Effector memory CD8-positive, alpha-beta T cell (primary cell): ENCODE results near the gene SAMHD1.
"Not testable (repeated sequence)": the region's sequence is repeated elsewhere in the genome, so short reads cannot be mapped to it uniquely, and the experiment has no call there.

Source experiments
- ATAC-seq: fragments of 150-1000 bp; cut with Tn5 transposase; replicated peaks from 2 replicates; pipeline ENCODE4 v1.10.0; 2021; ENCODE audit warnings: mild to moderate bottlenecking, moderate library complexity
- DNase-seq, 3 experiments: peaks; one replicate each; pipeline ENCODE4 v3.0.0; 2021
- H3K27ac Mint-ChIP-seq, 2 donors: one replicate each; pipeline ENCODE4 v1.8.0; 2022; ENCODE audit warnings: mild to moderate bottlenecking in 2 of 2, mixed read lengths in 2 of 2, moderate library complexity in 2 of 2
- H3K27me3 Mint-ChIP-seq, 2 donors: one replicate each; pipeline ENCODE4 v1.8.0; 2022; ENCODE audit warnings: mixed read lengths in 2 of 2
- H3K36me3 Mint-ChIP-seq: one replicate; pipeline ENCODE4 v1.8.0; 2022; ENCODE audit warnings: mild to moderate bottlenecking, moderate library complexity, mixed read lengths; ENCODE audit not compliant: insufficient read depth
- H3K4me1 Mint-ChIP-seq, 2 donors: one replicate each; pipeline ENCODE4 v1.8.0; 2022; ENCODE audit warnings: low read depth in 2 of 2, mixed read lengths in 2 of 2
- H3K4me3 Mint-ChIP-seq, 2 donors: one replicate each; pipeline ENCODE4 v1.8.0; 2022; ENCODE audit warnings: mild to moderate bottlenecking in 2 of 2, mixed read lengths in 2 of 2, moderate library complexity in 2 of 2
- H3K9me3 Mint-ChIP-seq, 2 donors: one replicate each; pipeline ENCODE4 v1.8.0; 2022; ENCODE audit warnings: mixed read lengths in 2 of 2

SAMHD1 gene

DNA sequence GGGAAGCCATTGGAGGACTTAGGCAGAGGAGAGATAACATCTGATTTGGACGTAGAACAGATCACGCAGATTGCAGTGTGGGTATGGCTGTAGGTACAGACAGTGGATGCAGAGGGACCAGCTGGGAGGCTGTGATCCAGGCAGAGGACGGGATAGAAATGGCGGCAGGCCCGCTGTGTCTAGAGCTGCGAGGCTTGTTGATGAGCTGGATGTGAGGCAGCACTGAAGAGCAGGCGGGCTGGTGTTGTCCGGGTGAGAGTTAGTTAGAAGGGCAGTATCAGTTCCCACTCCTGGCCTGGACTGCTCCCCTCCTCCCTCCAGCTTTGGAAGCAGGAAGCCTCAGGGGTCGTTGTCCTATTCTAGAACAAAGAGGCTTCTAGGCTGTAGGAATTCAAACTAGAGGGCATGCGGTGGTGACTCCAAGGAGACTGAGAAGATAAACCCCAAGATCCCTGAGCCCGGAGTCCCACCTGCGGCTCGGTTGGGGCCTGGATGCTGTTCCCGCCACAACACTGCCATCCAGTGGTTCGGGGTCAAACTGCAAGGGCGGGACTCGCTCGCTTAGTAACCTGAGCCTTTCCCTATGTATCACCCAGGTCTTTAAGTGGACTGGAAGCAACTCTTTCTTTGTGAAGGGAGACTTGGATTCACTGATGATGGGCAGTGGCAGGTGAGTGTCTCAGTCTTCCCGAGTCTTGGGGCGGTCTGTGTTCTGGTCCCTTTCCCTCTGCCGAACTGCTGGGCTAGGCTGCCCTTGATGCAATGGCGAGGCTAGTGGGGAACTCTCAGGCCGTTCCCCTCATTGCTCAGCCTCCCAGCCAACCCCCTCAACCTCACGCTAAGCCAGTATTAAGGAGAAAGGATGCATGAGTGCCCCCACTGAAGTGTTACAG, 64.4 kb downstream of the SAMHD1 start:
- Mint-ChIP-seq H3K9me3 (no peaks in the 10 kb centered on the region), H3K4me3 (peak overlapping the region; percentile 9 to 26)
- ATAC-seq: peak; percentile 91

GRCh38 chr20:36885356-36885755, 66.2 kb downstream of the SAMHD1 start:
- ATAC-seq: no peak
- no peaks in the 10 kb centered on the region for H3K9me3 Mint-ChIP-seq
- no peaks in the 10 kb centered on the region for H3K27me3 Mint-ChIP-seq
- peaks cover 5% of the 10 kb centered on the region for H3K36me3 Mint-ChIP-seq
- DNase-seq: no peak
- no peak overlapping the region for H3K27ac Mint-ChIP-seq
- H3K4me1 Mint-ChIP-seq: peaks cover 14 to 15% of the 10 kb centered on the region in 2 donors
- H3K4me3 Mint-ChIP-seq: no peak overlapping the region

More for the DNA sequence above, 64.4 kb downstream of the SAMHD1 start:
- DNase-seq: peak; percentile 68 to 80 (median 70)
- Mint-ChIP-seq H3K27me3 (no peaks in the 10 kb centered on the region), H3K4me1 (peaks cover 15 to 16% of the 10 kb centered on the region in 2 donors), H3K36me3 (peaks cover 23% of the 10 kb centered on the region), H3K27ac (peak overlapping the region; percentile 15 to 91)

DNA sequence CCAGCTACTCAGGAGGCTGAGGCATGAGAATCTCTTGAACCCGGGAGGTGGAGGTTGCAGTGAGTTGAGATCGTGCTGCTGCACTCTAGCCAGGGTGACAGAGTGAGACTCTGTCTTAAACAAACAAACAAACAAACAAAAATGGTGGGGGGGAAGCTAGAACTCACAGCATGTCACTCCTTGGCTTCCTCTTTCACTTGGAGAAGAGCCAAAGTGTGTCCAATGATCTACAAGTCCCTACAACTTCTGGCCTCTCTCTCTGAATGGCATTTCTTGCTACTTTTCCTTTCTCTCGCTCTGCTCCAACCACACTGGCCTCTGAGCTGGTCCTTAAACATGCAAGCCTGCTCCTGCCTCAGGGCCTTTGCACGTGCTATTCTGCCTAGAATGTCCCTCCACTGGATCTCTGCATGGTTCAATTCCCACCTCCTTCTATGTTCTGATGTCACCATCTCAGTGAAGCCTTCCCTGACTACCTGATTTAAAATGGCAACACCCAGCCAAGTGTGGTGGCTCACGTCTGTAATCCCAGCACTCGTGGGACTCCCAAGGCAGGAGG, 67.5 kb downstream of the SAMHD1 start:
- H3K4me3 Mint-ChIP-seq: no peak overlapping the region
- no peak overlapping the region for H3K27ac Mint-ChIP-seq
- peaks cover 14 to 15% of the 10 kb centered on the region in 2 donors for H3K4me1 Mint-ChIP-seq
- H3K27me3 Mint-ChIP-seq: no peaks in the 10 kb centered on the region
- DNase-seq (no peak), ATAC-seq (no peak)
- H3K9me3 Mint-ChIP-seq: no peaks in the 10 kb centered on the region
- H3K36me3 Mint-ChIP-seq: peaks cover 4% of the 10 kb centered on the region

DNA sequence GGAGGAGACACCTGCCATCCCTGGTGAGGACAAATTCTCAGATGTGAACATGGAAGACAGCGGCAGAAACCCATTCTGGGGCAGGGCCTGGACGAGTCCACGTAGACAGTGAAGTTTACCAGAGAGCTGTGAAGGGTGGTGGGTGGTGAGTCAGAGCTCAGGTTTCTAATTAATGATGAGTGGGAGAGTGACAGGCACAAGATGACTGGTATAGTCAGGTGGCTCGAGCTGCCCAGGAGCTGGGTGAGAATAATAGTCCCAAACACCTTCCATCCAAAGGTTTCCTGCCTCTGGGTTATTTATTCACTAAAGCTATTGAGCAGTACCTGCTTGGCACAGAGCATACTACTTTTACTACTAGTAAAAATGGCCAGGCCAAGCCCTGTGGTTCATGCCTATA, 69.6 kb downstream of the SAMHD1 start:
- ATAC-seq: no peak
- Mint-ChIP-seq H3K27me3 (no peaks in the 10 kb centered on the region), H3K36me3 (no peaks in the 10 kb centered on the region), H3K4me1 (peaks cover 4% of the 10 kb centered on the region in 2 donors), H3K27ac (peak overlapping the region in 1 of 2 donors; percentile 73), H3K9me3 (no peaks in the 10 kb centered on the region), H3K4me3 (no peak overlapping the region)
- no peak for DNase-seq

DNA sequence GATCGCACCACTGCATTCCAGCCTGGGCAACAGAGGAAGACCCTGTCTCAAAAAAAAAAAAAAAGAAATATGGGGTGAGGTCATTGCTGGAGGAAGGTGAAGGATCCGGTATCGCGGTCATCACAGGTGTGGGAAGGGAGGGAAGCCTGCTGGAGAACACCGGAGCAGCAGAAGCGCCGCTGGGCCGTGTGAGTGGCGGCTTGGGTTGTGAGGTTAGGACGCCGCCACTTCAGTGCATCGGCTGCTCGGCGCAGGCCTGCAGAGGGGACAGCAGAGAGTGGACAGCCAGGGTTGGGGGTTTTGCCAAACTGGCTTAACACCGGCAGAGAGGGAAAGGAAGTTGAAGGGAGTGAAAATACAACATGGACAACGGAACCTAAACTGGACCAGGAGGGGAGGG, 70.2 kb downstream of the SAMHD1 start:
- Mint-ChIP-seq H3K9me3 (no peaks in the 10 kb centered on the region), H3K4me3 (no peak overlapping the region), H3K27me3 (no peaks in the 10 kb centered on the region), H3K4me1 (no peaks in the 10 kb centered on the region), H3K36me3 (no peaks in the 10 kb centered on the region), H3K27ac (peak overlapping the region; percentile 24 to 73)
- DNase-seq (no peak), ATAC-seq (no peak)

GRCh38 chr20:36880741-36881250, 70.7 kb downstream of the SAMHD1 start:
- no peaks in the 10 kb centered on the region for H3K4me1 Mint-ChIP-seq

GRCh38 chr20:36878941-36879340, 72.6 kb downstream of the SAMHD1 start:
- DNase-seq (no peak), ATAC-seq (no peak)
- Mint-ChIP-seq H3K27ac (no peak overlapping the region), H3K36me3 (no peaks in the 10 kb centered on the region), H3K4me3 (no peak overlapping the region), H3K27me3 (no peaks in the 10 kb centered on the region), H3K4me1 (no peaks in the 10 kb centered on the region), H3K9me3 (no peaks in the 10 kb centered on the region)

More at GRCh38 chr20:36880741-36881250, 70.7 kb downstream of the SAMHD1 start:
- no peak for DNase-seq
- Mint-ChIP-seq H3K4me3 (no peak overlapping the region), H3K27ac (no peak overlapping the region), H3K36me3 (no peaks in the 10 kb centered on the region), H3K27me3 (no peaks in the 10 kb centered on the region), H3K9me3 (no peaks in the 10 kb centered on the region)
- ATAC-seq: no peak

DNA sequence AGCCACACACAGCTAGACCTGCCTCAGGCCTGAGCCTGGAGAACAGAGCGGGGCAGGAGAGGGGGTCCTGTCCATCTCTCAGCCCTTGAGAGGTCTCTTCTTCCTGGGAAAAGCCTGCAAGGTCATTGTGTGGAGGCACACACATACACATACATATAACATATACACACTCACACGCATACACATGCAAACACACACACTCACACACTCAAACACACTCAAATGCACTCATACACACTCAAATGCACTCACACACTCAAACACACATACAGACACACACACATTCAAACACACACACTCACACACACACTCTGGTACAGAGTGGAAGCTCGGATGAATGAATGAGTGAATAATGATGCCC, 75.1 kb downstream of the SAMHD1 start:
- H3K9me3 Mint-ChIP-seq: no peaks in the 10 kb centered on the region
- no peak overlapping the region for H3K27ac Mint-ChIP-seq
- H3K4me3 Mint-ChIP-seq: no peak overlapping the region
- DNase-seq: no peak
- no peaks in the 10 kb centered on the region for H3K27me3 Mint-ChIP-seq
- no peak for ATAC-seq
- H3K36me3 Mint-ChIP-seq: no peaks in the 10 kb centered on the region
- no peaks in the 10 kb centered on the region for H3K4me1 Mint-ChIP-seq

- H3K27ac Mint-ChIP-seq: peak within 1 kb of the TSS in 1 of 2 donors; percentile 9
- no peaks in the 10 kb centered on the region for H3K9me3 Mint-ChIP-seq
- H3K27me3 Mint-ChIP-seq: no peaks in the 10 kb centered on the region
- DNase-seq (no peak), ATAC-seq (no peak)
- no peaks in the 10 kb centered on the region for H3K36me3 Mint-ChIP-seq
- no peak within 1 kb of the TSS for H3K4me3 Mint-ChIP-seq
- H3K4me1 Mint-ChIP-seq: no peaks in the 10 kb centered on the region
These were observed 75.6 kb downstream of the SAMHD1 start, which contains the start of gene TLDC2 for GRCh38 chr20:36875702-36876472. Gene TLDC2, plus strand, starts transcription at chr20:36876138. Its CDS starts 37 bp downstream, at chr20:36876175.

DNA sequence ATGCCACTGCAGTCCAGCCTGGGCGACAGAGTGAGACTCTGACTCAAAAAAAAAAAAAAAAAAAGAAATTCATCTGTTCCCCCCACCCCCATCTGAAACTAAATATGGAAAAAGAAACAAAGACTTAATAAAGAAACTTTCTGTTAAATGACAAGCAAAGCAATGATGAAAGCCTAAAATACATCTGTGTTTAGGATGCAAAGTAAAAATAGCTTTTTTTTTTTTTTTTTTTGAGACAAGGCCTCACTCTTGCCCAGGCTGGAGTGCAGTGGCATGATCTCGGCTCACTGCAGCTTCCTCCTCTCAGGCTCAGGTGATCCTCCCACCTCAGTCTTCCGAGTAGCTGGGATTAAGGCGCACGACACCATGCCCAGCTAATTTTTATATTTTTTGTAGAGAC, 76.4 kb downstream of the SAMHD1 start:
- peak overlapping the region in 1 of 2 donors; percentile 9 for H3K27ac Mint-ChIP-seq
- ATAC-seq, DNase-seq, H3K4me1 Mint-ChIP-seq, H3K36me3 Mint-ChIP-seq, H3K4me3 Mint-ChIP-seq, H3K27me3 Mint-ChIP-seq, H3K9me3 Mint-ChIP-seq: not testable (repeated sequence)

DNA sequence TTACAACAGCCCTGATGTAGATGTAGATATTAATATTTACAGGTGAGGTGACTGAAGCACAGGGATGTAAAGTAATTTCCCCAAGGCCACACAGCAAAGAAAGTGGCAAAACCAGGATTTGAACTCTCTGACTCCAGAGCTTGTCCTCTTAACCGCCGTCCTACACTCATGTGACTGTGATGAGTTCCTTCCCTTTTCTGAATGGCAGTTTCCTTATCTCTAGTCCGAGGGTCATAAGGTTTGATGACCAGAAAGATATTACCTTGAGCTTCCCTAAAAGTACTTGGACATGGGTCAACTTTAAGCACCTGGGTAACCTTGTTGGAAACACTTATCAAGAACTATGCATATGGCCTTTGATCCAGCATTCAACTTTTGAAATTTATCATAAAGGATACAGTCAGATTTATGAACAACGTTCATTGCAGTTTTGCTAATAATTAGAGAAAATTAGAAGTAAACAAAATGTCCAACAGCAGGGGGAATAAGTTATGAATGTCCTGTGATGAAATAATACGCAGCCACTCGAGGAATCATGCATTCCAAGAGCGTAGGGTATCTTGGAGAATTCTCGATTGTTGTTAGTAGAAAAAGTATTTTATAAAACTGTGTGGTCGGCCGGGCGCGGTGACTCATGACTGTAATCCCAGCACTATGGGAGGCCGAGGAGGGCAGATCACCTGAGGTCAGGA, 77.9 kb downstream of the SAMHD1 start:
- no peaks in the 10 kb centered on the region for H3K27me3 Mint-ChIP-seq
- ATAC-seq (no peak), DNase-seq (no peak)
- H3K4me1 Mint-ChIP-seq: no peaks in the 10 kb centered on the region
- H3K27ac Mint-ChIP-seq: no peak overlapping the region
- H3K9me3 Mint-ChIP-seq: no peaks in the 10 kb centered on the region
- no peak overlapping the region for H3K4me3 Mint-ChIP-seq
- no peaks in the 10 kb centered on the region for H3K36me3 Mint-ChIP-seq

DNA sequence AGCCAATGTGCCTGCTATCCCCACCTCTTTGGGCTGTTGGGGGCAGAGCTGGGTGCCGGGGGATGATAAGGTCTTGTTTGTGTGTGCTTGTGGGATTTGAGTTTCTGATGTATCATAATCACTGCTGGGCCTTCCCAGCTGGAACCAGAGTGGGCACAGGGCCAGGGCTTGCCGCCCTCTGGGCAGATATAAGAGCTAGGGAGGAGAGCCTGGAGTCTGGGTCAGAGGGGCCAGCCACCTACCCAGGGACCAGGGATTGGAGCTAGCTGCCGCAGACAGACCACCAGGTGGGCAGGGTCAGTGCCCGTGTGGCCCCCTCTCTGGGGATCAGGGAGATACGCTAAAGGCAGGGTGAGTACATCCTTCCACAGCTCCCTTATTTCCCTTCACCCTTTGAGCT, 78.7 kb downstream of the SAMHD1 start:
- Mint-ChIP-seq H3K4me3 (no peak overlapping the region), H3K27ac (no peak overlapping the region), H3K9me3 (no peaks in the 10 kb centered on the region), H3K27me3 (no peaks in the 10 kb centered on the region), H3K4me1 (no peaks in the 10 kb centered on the region), H3K36me3 (no peaks in the 10 kb centered on the region)
- ATAC-seq (no peak), DNase-seq (no peak)
